Loucy (cell line): ENCODE measurements around the gene LUZP2.

ENCODE experiments used
- H2AFZ ChIP-seq: fragments of 200-600 bp; sonication (generic); 2 replicates; pipeline ENCODE4 v1.6.0; 2016; ENCODE audit warnings: antibody characterized with exemption, mild to moderate bottlenecking, low read length, moderate library complexity
- H3F3A ChIP-seq: fragments of 200-600 bp; 2 replicates; pipeline ENCODE4 v1.6.0; 2016; ENCODE audit warnings: antibody characterized with exemption, low read depth, mild to moderate bottlenecking
- H3K27me3 ChIP-seq: fragments of 200-600 bp; sonication (generic); 2 replicates; pipeline ENCODE4 v1.6.1; 2014; ENCODE audit warnings: low read length, mild to moderate bottlenecking; ENCODE audit not compliant: insufficient read depth, poor library complexity, severe bottlenecking
- H3K36me3 ChIP-seq: fragments of 200-600 bp; sonication (generic); 2 replicates; pipeline ENCODE4 v1.6.1; 2016; ENCODE audit warnings: low read length; ENCODE audit not compliant: insufficient read depth
- H3K4me1 ChIP-seq: fragments of 200-600 bp; sonication (generic); 2 replicates; pipeline ENCODE4 v1.5.1; 2014; ENCODE audit warnings: low read length, mild to moderate bottlenecking; ENCODE audit not compliant: insufficient read depth, poor library complexity, severe bottlenecking
- H3K4me2 ChIP-seq: fragments of 200-600 bp; sonication (generic); 2 replicates; pipeline ENCODE4 v1.6.0; 2014; ENCODE audit warnings: antibody characterized with exemption, low read length, low read depth, mild to moderate bottlenecking; ENCODE audit not compliant: poor library complexity, severe bottlenecking
- H3K4me3 ChIP-seq: fragments of 200-600 bp; sonication (generic); 2 replicates; pipeline ENCODE4 v1.5.1; 2014; ENCODE audit warnings: low read length, mild to moderate bottlenecking, mixed read lengths; ENCODE audit not compliant: poor library complexity, severe bottlenecking
- H3K79me2 ChIP-seq: fragments of 200-600 bp; sonication (generic); 2 replicates; pipeline ENCODE4 v1.6.1; 2014; ENCODE audit warnings: low read length; ENCODE audit not compliant: insufficient read depth
- H3K9ac ChIP-seq: fragments of 200-600 bp; sonication (generic); 2 replicates; pipeline ENCODE4 v1.6.0; 2014; ENCODE audit warnings: mild to moderate bottlenecking, low read depth, low read length, moderate library complexity; ENCODE audit not compliant: poor library complexity, severe bottlenecking
- H3K9me2 ChIP-seq: fragments of 200-600 bp; sonication (generic); replicated peaks from 2 replicates; pipeline ENCODE4 v1.6.1; 2016; ENCODE audit warnings: low read depth, low read length, mixed read lengths
- H3K9me3 ChIP-seq: fragments of 200-600 bp; sonication (generic); 2 replicates; pipeline ENCODE4 v1.6.1; 2014; ENCODE audit warnings: mild to moderate bottlenecking, antibody characterized with exemption, low read length, low read depth; ENCODE audit not compliant: insufficient read depth
- H4K20me1 ChIP-seq: fragments of 200-600 bp; sonication (generic); 2 replicates; pipeline ENCODE4 v1.6.0; 2014; ENCODE audit warnings: antibody characterized with exemption, low read length, mild to moderate bottlenecking; ENCODE audit not compliant: insufficient read depth, poor library complexity, severe bottlenecking
- CTCF ChIP-seq: fragments of 200-600 bp; sonication (generic); conservative IDR thresholded peaks from 2 replicates; pipeline ENCODE4 v1.5.1; 2014; ENCODE audit warnings: mild to moderate bottlenecking, antibody characterized with exemption, low read length
- EZH2phosphoT487 ChIP-seq: fragments of 200-600 bp; IDR thresholded peaks from 2 replicates; pipeline ENCODE4 v1.6.1; 2018; ENCODE audit warnings: antibody characterized with exemption, mild to moderate bottlenecking, moderate library complexity, borderline replicate concordance

Gene LUZP2

GRCh38 chr11:24872651-24873311 lies 375.9 kb downstream of the LUZP2 start:
- Histone ChIP-seq H3K27me3 (no peaks in the 10 kb centered on the region), H4K20me1 (no peaks in the 10 kb centered on the region), H3F3A (no peaks in the 10 kb centered on the region), H3K9me3 (no peaks in the 10 kb centered on the region), H3K4me1 (no peaks in the 10 kb centered on the region), H3K4me3 (no peak overlapping the region), H3K36me3 (no peaks in the 10 kb centered on the region), H2AFZ (no peak overlapping the region), H3K9me2 (no peaks in the 10 kb centered on the region), H3K79me2 (no peaks in the 10 kb centered on the region), H3K4me2 (no peak overlapping the region), H3K9ac (no peak overlapping the region)
- TF ChIP-seq CTCF (no peak), EZH2phosphoT487 (no peak)

GRCh38 chr11:24880962-24881361 lies 384.1 kb downstream of the LUZP2 start:
- H3K9me2 ChIP-seq: no peaks in the 10 kb centered on the region
- no peak overlapping the region for H2AFZ ChIP-seq
- H3K27me3 ChIP-seq: no peaks in the 10 kb centered on the region
- no peaks in the 10 kb centered on the region for H3K9me3 ChIP-seq
- H3K79me2 ChIP-seq: no peaks in the 10 kb centered on the region
- no peak overlapping the region for H3K4me2 ChIP-seq
- H3F3A ChIP-seq: no peaks in the 10 kb centered on the region
- no peaks in the 10 kb centered on the region for H4K20me1 ChIP-seq
- H3K4me3 ChIP-seq: no peak overlapping the region
- no peak overlapping the region for H3K9ac ChIP-seq
- H3K36me3 ChIP-seq: no peaks in the 10 kb centered on the region
- no peaks in the 10 kb centered on the region for H3K4me1 ChIP-seq
- no peak for TF ChIP-seq CTCF
- no peak for TF ChIP-seq EZH2phosphoT487

- no peaks in the 10 kb centered on the region for H3K4me1 ChIP-seq
- H3K9ac ChIP-seq: no peak overlapping the region
- no peaks in the 10 kb centered on the region for H4K20me1 ChIP-seq
- H3F3A ChIP-seq: no peaks in the 10 kb centered on the region
- no peaks in the 10 kb centered on the region for H3K9me3 ChIP-seq
- no peaks in the 10 kb centered on the region for H3K27me3 ChIP-seq
- TF ChIP-seq CTCF (no peak), EZH2phosphoT487 (no peak)
- H3K36me3 ChIP-seq: no peaks in the 10 kb centered on the region
- no peak overlapping the region for H3K4me2 ChIP-seq
- H3K4me3 ChIP-seq: no peak overlapping the region
- H3K79me2 ChIP-seq: no peaks in the 10 kb centered on the region
- no peaks in the 10 kb centered on the region for H3K9me2 ChIP-seq
- H2AFZ ChIP-seq: no peak overlapping the region
Measured at GRCh38 chr11:24885580-24886173, 388.8 kb downstream of the LUZP2 start.
